Measurements from ENCODE around the gene ST8SIA1. TPM values are rescaled to one million over a fixed set of nuclear protein-coding genes. Genes with fewer than 3 reads are reported as not detected.

Gene ST8SIA1
- total and polyA plus RNA-seq, 5 donors from 2014 or later, result 1.2 to 39.4 (median 3.3) TPM

- peaks cover 0 to 2% (median 0%) of the 10 kb centered on the region in 7 donors for H3K9me3 Mint-ChIP-seq
Measured at GRCh38 chr12:22325218-22325617, 9.3 kb downstream of the ST8SIA1 start.

GRCh38 chr12:22322091-22322490 is 12.4 kb downstream of the ST8SIA1 start:
- Histone ChIP-seq H3K4me1 (ENCODE audit: control insufficient read depth, insufficient read depth, low read length, poor library complexity, severe bottlenecking) (peaks cover 20% of the 10 kb centered on the region), H3K36me3 (ENCODE audit: control insufficient read depth, insufficient read depth, low read length) (no peaks in the 10 kb centered on the region), H3K4me3 (ENCODE audit: low read depth, low read length) (no peak overlapping the region), H3K27me3 (ENCODE audit: control insufficient read depth, insufficient read depth, low read length) (no peaks in the 10 kb centered on the region), H3K9me3 (ENCODE audit: control insufficient read depth in 2 of 2, low read length in 2 of 2) (no peaks in the 10 kb centered on the region), H3K27ac (ENCODE audit: insufficient read depth, low read length, poor library complexity, severe bottlenecking) (no peak overlapping the region)
- H3K9me3 Mint-ChIP-seq, result peaks cover 0 to 2% (median 0%) of the 10 kb centered on the region in 7 donors
- no peak for DNase-seq
- no peak overlapping the region for H3K4me3 Mint-ChIP-seq
- no peaks in the 10 kb centered on the region for H3K27me3 Mint-ChIP-seq
- H3K27ac Mint-ChIP-seq, result peak overlapping the region; percentile 5 to 38 (median 6)
- peaks cover 29 to 59% (median 35%) of the 10 kb centered on the region in 4 donors for H3K4me1 Mint-ChIP-seq
- no peak for ATAC-seq (ENCODE audit: low read depth in 2 of 2)
- H3K36me3 Mint-ChIP-seq, result peaks cover 5% of the 10 kb centered on the region

More at GRCh38 chr12:22325218-22325617, 9.3 kb downstream of the ST8SIA1 start:
- Histone ChIP-seq H3K4me1 (ENCODE audit: control insufficient read depth, insufficient read depth, low read length, poor library complexity, severe bottlenecking) (peaks cover 47% of the 10 kb centered on the region), H3K9me3 (ENCODE audit: control insufficient read depth in 2 of 2, low read length in 2 of 2) (no peaks in the 10 kb centered on the region), H3K27ac (ENCODE audit: insufficient read depth, low read length, poor library complexity, severe bottlenecking) (no peak overlapping the region), H3K36me3 (ENCODE audit: control insufficient read depth, insufficient read depth, low read length) (no peaks in the 10 kb centered on the region), H3K4me3 (ENCODE audit: low read depth, low read length) (peak overlapping the region; percentile 3), H3K27me3 (ENCODE audit: control insufficient read depth, insufficient read depth, low read length) (no peaks in the 10 kb centered on the region)
- H3K4me3 Mint-ChIP-seq, result no peak overlapping the region
- no peak overlapping the region for H3K27ac Mint-ChIP-seq
- DNase-seq, result no peak
- peaks cover 43 to 77% (median 59%) of the 10 kb centered on the region in 4 donors for H3K4me1 Mint-ChIP-seq
- H3K36me3 Mint-ChIP-seq, result peaks cover 5% of the 10 kb centered on the region
- no peaks in the 10 kb centered on the region for H3K27me3 Mint-ChIP-seq
- no peak for ATAC-seq (ENCODE audit: low read depth in 2 of 2)

- Histone ChIP-seq H3K36me3 (ENCODE audit: control insufficient read depth, insufficient read depth, low read length) (no peaks in the 10 kb centered on the region), H3K27me3 (ENCODE audit: control insufficient read depth, insufficient read depth, low read length) (no peaks in the 10 kb centered on the region), H3K27ac (ENCODE audit: insufficient read depth, low read length, poor library complexity, severe bottlenecking) (no peak overlapping the region), H3K4me3 (ENCODE audit: low read depth, low read length) (no peak overlapping the region), H3K4me1 (ENCODE audit: control insufficient read depth, insufficient read depth, low read length, poor library complexity, severe bottlenecking) (peaks cover 20% of the 10 kb centered on the region), H3K9me3 (ENCODE audit: control insufficient read depth in 2 of 2, low read length in 2 of 2) (no peaks in the 10 kb centered on the region)
- Mint-ChIP-seq H3K27me3 (no peaks in the 10 kb centered on the region), H3K27ac (peak overlapping the region; percentile 5 to 84 (median 27)), H3K4me3 (peak overlapping the region in 2 of 4 donors; percentile 32 to 75), H3K9me3 (peaks cover 0 to 2% (median 0%) of the 10 kb centered on the region in 7 donors), H3K36me3 (peaks cover 7% of the 10 kb centered on the region), H3K4me1 (peaks cover 24 to 55% (median 31%) of the 10 kb centered on the region in 4 donors)
- peak in 2 of 3 donors; percentile 28 to 42 for DNase-seq
- ATAC-seq (ENCODE audit: low read depth in 2 of 2), result peak; percentile 89 to 93
Measured at GRCh38 chr12:22321638-22322037, 12.9 kb downstream of the ST8SIA1 start.

- H3K27me3 ChIP-seq (ENCODE audit: control insufficient read depth, insufficient read depth, low read length), result no peaks in the 10 kb centered on the region
- H3K4me1 ChIP-seq (ENCODE audit: control insufficient read depth, insufficient read depth, low read length, poor library complexity, severe bottlenecking), result peaks cover 20% of the 10 kb centered on the region
- Mint-ChIP-seq H3K4me1 (peaks cover 29 to 51% (median 33%) of the 10 kb centered on the region in 4 donors), H3K27me3 (no peaks in the 10 kb centered on the region), H3K27ac (peak overlapping the region; percentile 5 to 92 (median 84)), H3K36me3 (peaks cover 11% of the 10 kb centered on the region), H3K9me3 (peaks cover 0 to 2% (median 0%) of the 10 kb centered on the region in 7 donors), H3K4me3 (peak overlapping the region in 2 of 4 donors; percentile 32 to 75)
- DNase-seq, result no peak
- no peaks in the 10 kb centered on the region for H3K36me3 ChIP-seq (ENCODE audit: control insufficient read depth, insufficient read depth, low read length)
- no peak overlapping the region for H3K4me3 ChIP-seq (ENCODE audit: low read depth, low read length)
- no peak overlapping the region for H3K27ac ChIP-seq (ENCODE audit: insufficient read depth, low read length, poor library complexity, severe bottlenecking)
- ATAC-seq (ENCODE audit: low read depth in 2 of 2), result no peak
- no peaks in the 10 kb centered on the region for H3K9me3 ChIP-seq (ENCODE audit: control insufficient read depth in 2 of 2, low read length in 2 of 2)
Measured at GRCh38 chr12:22321018-22321605, 13.4 kb downstream of the ST8SIA1 start.

GRCh38 chr12:22318108-22318737 is 16.3 kb downstream of the ST8SIA1 start:
- H3K4me1 Mint-ChIP-seq, result peaks cover 36 to 61% (median 41%) of the 10 kb centered on the region in 4 donors
- no peak overlapping the region for H3K27ac ChIP-seq (ENCODE audit: insufficient read depth, low read length, poor library complexity, severe bottlenecking)
- no peaks in the 10 kb centered on the region for H3K27me3 Mint-ChIP-seq
- no peaks in the 10 kb centered on the region for H3K27me3 ChIP-seq (ENCODE audit: control insufficient read depth, insufficient read depth, low read length)
- no peaks in the 10 kb centered on the region for H3K9me3 ChIP-seq (ENCODE audit: control insufficient read depth in 2 of 2, low read length in 2 of 2)
- DNase-seq, result no peak
- no peak overlapping the region for H3K4me3 Mint-ChIP-seq
- H3K9me3 Mint-ChIP-seq, result peaks cover 0 to 1% (median 0%) of the 10 kb centered on the region in 7 donors
- H3K36me3 ChIP-seq (ENCODE audit: control insufficient read depth, insufficient read depth, low read length), result no peaks in the 10 kb centered on the region
- no peak overlapping the region for H3K27ac Mint-ChIP-seq
- no peak overlapping the region for H3K4me3 ChIP-seq (ENCODE audit: low read depth, low read length)
- peaks cover 16% of the 10 kb centered on the region for H3K4me1 ChIP-seq (ENCODE audit: control insufficient read depth, insufficient read depth, low read length, poor library complexity, severe bottlenecking)
- H3K36me3 Mint-ChIP-seq, result peaks cover 16% of the 10 kb centered on the region
- no peak for ATAC-seq (ENCODE audit: low read depth in 2 of 2)

- Histone ChIP-seq H3K27me3 (ENCODE audit: control insufficient read depth, insufficient read depth, low read length) (no peaks in the 10 kb centered on the region), H3K4me3 (ENCODE audit: low read depth, low read length) (no peak overlapping the region), H3K9me3 (ENCODE audit: control insufficient read depth in 2 of 2, low read length in 2 of 2) (no peaks in the 10 kb centered on the region), H3K27ac (ENCODE audit: insufficient read depth, low read length, poor library complexity, severe bottlenecking) (no peak overlapping the region), H3K4me1 (ENCODE audit: control insufficient read depth, insufficient read depth, low read length, poor library complexity, severe bottlenecking) (peaks cover 8% of the 10 kb centered on the region), H3K36me3 (ENCODE audit: control insufficient read depth, insufficient read depth, low read length) (peaks cover 4% of the 10 kb centered on the region)
- Mint-ChIP-seq H3K36me3 (peaks cover 21% of the 10 kb centered on the region), H3K27me3 (no peaks in the 10 kb centered on the region), H3K4me1 (peaks cover 21 to 43% (median 30%) of the 10 kb centered on the region in 4 donors), H3K27ac (peak overlapping the region in 1 of 3 donors; percentile 91), H3K9me3 (peaks cover 0 to 1% (median 0%) of the 10 kb centered on the region in 7 donors), H3K4me3 (peak overlapping the region in 1 of 4 donors; percentile 24)
- no peak for DNase-seq
- ATAC-seq (ENCODE audit: low read depth in 2 of 2), result no peak
Measured at GRCh38 chr12:22313963-22314330, 20.6 kb downstream of the ST8SIA1 start.

- ATAC-seq (ENCODE audit: low read depth in 2 of 2) (no peak), DNase-seq (no peak)
- peaks cover 8% of the 10 kb centered on the region for H3K4me1 ChIP-seq (ENCODE audit: control insufficient read depth, insufficient read depth, low read length, poor library complexity, severe bottlenecking)
- H3K9me3 Mint-ChIP-seq, result peaks cover 0 to 1% (median 0%) of the 10 kb centered on the region in 7 donors
- H3K27me3 Mint-ChIP-seq, result no peaks in the 10 kb centered on the region
- H3K36me3 Mint-ChIP-seq, result peaks cover 25% of the 10 kb centered on the region
- H3K27ac ChIP-seq (ENCODE audit: insufficient read depth, low read length, poor library complexity, severe bottlenecking), result no peak overlapping the region
- no peak overlapping the region for H3K4me3 Mint-ChIP-seq
- no peaks in the 10 kb centered on the region for H3K27me3 ChIP-seq (ENCODE audit: control insufficient read depth, insufficient read depth, low read length)
- H3K4me3 ChIP-seq (ENCODE audit: low read depth, low read length), result no peak overlapping the region
- H3K4me1 Mint-ChIP-seq, result peaks cover 21 to 45% (median 32%) of the 10 kb centered on the region in 4 donors
- H3K27ac Mint-ChIP-seq, result no peak overlapping the region
- peaks cover 4% of the 10 kb centered on the region for H3K36me3 ChIP-seq (ENCODE audit: control insufficient read depth, insufficient read depth, low read length)
- H3K9me3 ChIP-seq (ENCODE audit: control insufficient read depth in 2 of 2, low read length in 2 of 2), result no peaks in the 10 kb centered on the region
Measured at GRCh38 chr12:22313286-22313962, 21.1 kb downstream of the ST8SIA1 start.
